ENCODE results near the gene MAPK8. TPM values are rescaled to one million over a fixed set of nuclear protein-coding genes. Genes with fewer than 3 reads are reported as not detected.

MAPK8 gene
- total RNA-seq, 1 experiment from 2014 or later: 55.7 TPM

- peaks cover 3% of the 10 kb centered on the region for H3K36me3 Mint-ChIP-seq (ENCODE audit: insufficient read depth, unreplicated experiment)
- H3K4me3 Mint-ChIP-seq (ENCODE audit: low read depth, unreplicated experiment): no peak overlapping the region
- no peaks in the 10 kb centered on the region for H3K9me3 Mint-ChIP-seq (ENCODE audit: low read depth, unreplicated experiment)
- CTCF ChIA-PET: interaction anchor here (1.8 to 2.9 kb wide), 3 partner anchors 8 to 82 kb away, joined by 7 to 15 read pairs (median 12); no protein-coding TSS in a partner anchor
- BruUV-seq (replicated peaks): no TSS peak
- H3K27ac Mint-ChIP-seq (ENCODE audit: unreplicated experiment): no peak overlapping the region
- no peak for DNase-seq
- TF ChIP-seq CTCF (IDR thresholded peaks at IDR 0.05; ENCODE audit: unreplicated experiment): no peak
- intact Hi-C loops (cut with micrococcal nuclease; ENCODE audit: unreplicated experiment): loop anchor here (2.0 kb wide), 2 partner anchors 61 to 83 kb away; no protein-coding TSS in a partner anchor
- H3K27me3 Mint-ChIP-seq (ENCODE audit: unreplicated experiment): peaks cover 9% of the 10 kb centered on the region
- H3K4me1 Mint-ChIP-seq (ENCODE audit: low read depth, unreplicated experiment): peaks cover 11% of the 10 kb centered on the region
Measured at GRCh38 chr10:48445932-48446331, 139.5 kb downstream of the MAPK8 start.

DNA sequence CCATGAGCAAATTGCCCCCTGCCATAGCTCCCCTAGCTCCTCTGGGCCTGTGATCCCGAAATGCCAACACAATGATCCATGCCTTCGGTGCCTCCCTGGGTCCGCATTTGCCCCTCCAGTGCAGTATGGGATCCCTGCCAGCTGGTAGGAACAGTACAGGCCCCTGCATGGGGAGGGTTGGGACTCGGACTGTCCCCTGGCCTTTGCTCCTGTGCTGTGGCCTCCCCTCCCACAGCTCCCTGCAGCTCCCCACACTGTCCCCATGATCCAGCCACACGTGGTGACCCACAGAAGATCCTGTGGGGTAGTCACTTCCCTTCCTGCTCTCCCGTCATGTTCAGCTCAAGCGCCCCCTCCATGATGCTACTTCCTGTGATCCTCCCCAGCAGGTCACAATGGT is 140.3 kb downstream of the MAPK8 start:
- no peak overlapping the region for H3K27ac Mint-ChIP-seq (ENCODE audit: unreplicated experiment)
- peaks cover 11% of the 10 kb centered on the region for H3K4me1 Mint-ChIP-seq (ENCODE audit: low read depth, unreplicated experiment)
- no TSS peak for BruUV-seq (replicated peaks)
- intact Hi-C loops (cut with micrococcal nuclease; ENCODE audit: unreplicated experiment): no loop called here
- CTCF ChIA-PET: interaction anchor here (2.9 kb wide), 1 partner anchor 83 kb away, joined by 15 read pairs; no protein-coding TSS in a partner anchor
- no peak for TF ChIP-seq CTCF (IDR thresholded peaks at IDR 0.05; ENCODE audit: unreplicated experiment)
- H3K27me3 Mint-ChIP-seq (ENCODE audit: unreplicated experiment): peaks cover 9% of the 10 kb centered on the region
- peaks cover 3% of the 10 kb centered on the region for H3K36me3 Mint-ChIP-seq (ENCODE audit: insufficient read depth, unreplicated experiment)
- no peaks in the 10 kb centered on the region for H3K9me3 Mint-ChIP-seq (ENCODE audit: low read depth, unreplicated experiment)
- H3K4me3 Mint-ChIP-seq (ENCODE audit: low read depth, unreplicated experiment): no peak overlapping the region
- DNase-seq: no peak

- H3K4me3 Mint-ChIP-seq (ENCODE audit: low read depth, unreplicated experiment): no peak overlapping the region
- CTCF ChIA-PET: no interaction called here
- no TSS peak for BruUV-seq (replicated peaks)
- peaks cover 11% of the 10 kb centered on the region for H3K4me1 Mint-ChIP-seq (ENCODE audit: low read depth, unreplicated experiment)
- no peak overlapping the region for H3K27ac Mint-ChIP-seq (ENCODE audit: unreplicated experiment)
- no peak for DNase-seq
- intact Hi-C loops (cut with micrococcal nuclease; ENCODE audit: unreplicated experiment): no loop called here
- peaks cover 3% of the 10 kb centered on the region for H3K36me3 Mint-ChIP-seq (ENCODE audit: insufficient read depth, unreplicated experiment)
- no peak for TF ChIP-seq CTCF (IDR thresholded peaks at IDR 0.05; ENCODE audit: unreplicated experiment)
- no peaks in the 10 kb centered on the region for H3K9me3 Mint-ChIP-seq (ENCODE audit: low read depth, unreplicated experiment)
- peaks cover 9% of the 10 kb centered on the region for H3K27me3 Mint-ChIP-seq (ENCODE audit: unreplicated experiment)
Measured at GRCh38 chr10:48447356-48448215, 141.1 kb downstream of the MAPK8 start.

DNA sequence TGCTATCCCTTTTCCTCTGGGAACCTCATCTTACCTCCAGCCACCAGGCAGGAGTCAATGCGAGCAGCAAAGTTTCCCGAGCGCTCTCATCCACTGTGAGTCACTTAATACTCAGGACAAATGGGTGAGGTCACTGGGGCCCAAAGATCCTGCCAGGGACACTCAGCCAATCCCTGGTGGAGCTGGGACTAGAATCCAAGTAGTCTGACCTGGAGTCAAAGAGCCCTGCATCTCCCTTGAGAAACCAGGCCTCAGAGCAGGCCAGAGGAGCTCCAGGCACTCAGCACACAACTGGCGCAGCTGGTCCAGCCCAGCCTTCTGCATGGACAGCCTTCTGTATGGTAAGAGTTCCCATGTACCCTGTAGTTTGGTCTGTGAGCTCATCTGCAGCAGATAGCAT is 142.3 kb downstream of the MAPK8 start:
- no peak for DNase-seq
- no peak for TF ChIP-seq CTCF (IDR thresholded peaks at IDR 0.05; ENCODE audit: unreplicated experiment)
- no peak overlapping the region for H3K4me3 Mint-ChIP-seq (ENCODE audit: low read depth, unreplicated experiment)
- no peaks in the 10 kb centered on the region for H3K9me3 Mint-ChIP-seq (ENCODE audit: low read depth, unreplicated experiment)
- BruUV-seq (replicated peaks): no TSS peak
- peaks cover 3% of the 10 kb centered on the region for H3K36me3 Mint-ChIP-seq (ENCODE audit: insufficient read depth, unreplicated experiment)
- intact Hi-C loops (cut with micrococcal nuclease; ENCODE audit: unreplicated experiment): no loop called here
- H3K4me1 Mint-ChIP-seq (ENCODE audit: low read depth, unreplicated experiment): peaks cover 11% of the 10 kb centered on the region
- no peak overlapping the region for H3K27ac Mint-ChIP-seq (ENCODE audit: unreplicated experiment)
- CTCF ChIA-PET: no interaction called here
- peaks cover 9% of the 10 kb centered on the region for H3K27me3 Mint-ChIP-seq (ENCODE audit: unreplicated experiment)
